Activated CD8-positive, alpha-beta memory T cell treated with anti-CD3 and anti-CD28 coated beads, Interleukin-2, amount 50 U/mL, for 48 hours (primary cell): ENCODE data around the gene APEX1.
A peak's percentile ranks its signal among the peaks of the same experiment; 100 is the strongest.
"Not testable (repeated sequence)": the region's sequence is repeated elsewhere in the genome, so short reads cannot be mapped to it uniquely, and the experiment has no call there.

Experiments used
- DNase-seq: peaks from one replicate; pipeline ENCODE4 v3.0.0-alpha.2; 2020

APEX1 gene

DNA sequence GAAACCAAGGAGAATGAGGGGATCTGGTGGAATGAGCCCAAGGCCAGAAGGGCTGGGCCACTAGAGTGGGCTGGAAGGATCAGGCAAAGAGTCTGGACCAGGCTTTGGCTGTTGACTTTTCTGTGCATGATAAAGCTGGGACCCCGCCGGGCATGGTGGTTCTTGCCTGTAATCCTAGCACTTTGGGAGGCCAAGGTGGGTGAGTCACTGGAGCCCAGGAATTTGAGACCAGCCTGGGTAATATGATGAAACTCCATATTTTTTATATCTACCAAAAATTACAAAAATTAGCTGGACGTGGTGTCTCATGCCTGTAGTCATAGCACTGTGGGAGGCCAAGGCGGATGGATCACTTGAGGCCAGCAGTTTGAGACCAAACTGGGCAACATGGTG is 18.7 kb upstream of the APEX1 start:
- no peak for DNase-seq

DNA sequence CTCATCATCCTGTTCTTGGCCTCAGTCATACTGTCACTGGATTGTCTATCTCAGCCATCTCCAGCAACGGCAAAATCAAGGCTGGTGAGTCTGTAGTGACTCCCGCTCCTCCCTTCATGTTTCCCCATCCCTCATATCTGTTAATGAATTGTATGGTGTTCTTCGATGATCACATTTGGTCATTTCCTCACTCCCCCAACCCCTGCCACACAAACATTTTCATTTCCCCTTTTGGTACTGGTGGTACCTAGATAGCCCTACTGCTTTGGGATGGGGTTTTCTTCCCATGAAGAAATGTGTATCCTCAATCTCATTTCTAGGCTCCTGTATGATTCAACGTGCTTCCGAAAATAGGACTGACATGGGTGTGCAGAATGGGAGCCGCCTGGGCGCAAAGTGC is 16.4 kb upstream of the APEX1 start:
- no peak for DNase-seq

DNA sequence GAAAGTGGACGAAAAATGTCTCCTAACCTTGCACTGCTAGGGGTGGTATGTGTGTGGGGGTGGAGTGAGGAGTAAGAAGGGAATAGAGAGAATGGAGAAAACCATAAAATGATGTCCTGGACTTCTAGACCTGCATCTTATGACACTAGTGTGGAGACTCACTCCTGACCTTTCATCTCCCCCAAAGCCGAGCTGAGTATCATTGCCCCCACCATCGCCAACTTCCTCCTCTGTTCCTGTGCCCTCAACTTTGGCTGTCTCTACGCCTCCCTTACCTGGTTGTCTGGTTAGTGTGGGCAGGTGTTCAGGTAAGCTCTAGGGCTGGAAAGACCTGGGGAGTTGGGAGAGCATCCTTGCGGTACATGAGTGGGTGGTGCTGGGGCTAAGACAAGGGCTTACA is 14.6 kb upstream of the APEX1 start:
- DNase-seq: no peak

DNA sequence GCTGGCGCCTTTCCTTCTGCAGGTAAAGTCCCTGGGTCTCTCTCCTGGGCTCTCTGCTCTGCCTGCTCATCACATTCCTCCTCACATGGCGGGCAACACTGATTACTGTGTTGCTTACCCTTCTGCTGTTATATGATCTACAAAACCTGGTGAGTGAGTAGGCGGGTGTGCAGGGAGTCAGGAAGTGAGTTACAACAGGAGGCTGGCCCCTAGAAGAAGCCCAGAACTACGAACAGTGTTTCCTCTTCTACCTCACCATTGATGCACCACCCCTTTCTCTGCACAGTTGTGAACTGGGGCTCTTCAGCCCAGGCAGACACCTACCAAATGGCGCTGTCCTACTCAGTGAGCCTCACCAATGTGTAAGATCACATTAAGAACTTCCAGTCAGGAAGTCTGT is 14.1 kb upstream of the APEX1 start:
- peak; percentile 60 for DNase-seq

DNA sequence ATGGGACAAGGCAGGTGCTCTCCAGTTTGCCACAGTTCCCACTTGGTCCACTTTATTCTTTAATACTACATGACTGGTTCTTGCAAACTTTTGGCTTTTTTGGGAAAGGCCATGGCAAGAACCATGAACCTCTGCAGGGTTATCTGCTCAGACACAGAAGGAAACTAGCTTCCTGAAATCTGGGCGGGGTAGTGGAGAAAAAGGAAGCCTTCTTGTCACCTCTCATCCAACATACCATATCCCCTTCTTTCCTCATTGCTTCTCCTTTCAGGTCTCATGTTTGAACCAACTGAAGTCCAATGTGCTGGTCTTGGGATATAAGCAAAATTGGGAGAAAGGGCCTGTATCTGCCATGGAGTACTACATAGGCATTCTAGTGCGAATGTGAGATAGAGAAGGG is 13.6 kb upstream of the APEX1 start:
- DNase-seq: no peak

DNA sequence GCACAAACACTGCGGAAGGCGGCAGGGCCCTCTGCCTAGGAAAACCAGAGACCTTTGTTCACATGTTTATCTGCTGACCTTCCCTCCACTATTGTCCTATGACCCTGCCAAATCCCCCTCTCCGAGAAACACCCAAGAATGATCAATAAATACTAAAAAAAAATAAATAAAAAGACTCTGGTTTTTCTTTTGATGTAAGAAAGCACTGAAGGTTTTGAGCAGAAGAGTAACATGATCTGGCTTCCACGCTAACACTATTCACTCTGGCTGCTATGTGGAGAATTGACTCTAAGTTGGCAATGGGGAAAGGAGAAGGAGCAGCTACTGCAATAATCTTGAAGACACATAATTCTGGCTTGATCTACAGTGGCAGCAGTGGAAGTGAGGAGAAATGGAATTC is 11.4 kb upstream of the APEX1 start:
- DNase-seq: not testable (repeated sequence)

DNA sequence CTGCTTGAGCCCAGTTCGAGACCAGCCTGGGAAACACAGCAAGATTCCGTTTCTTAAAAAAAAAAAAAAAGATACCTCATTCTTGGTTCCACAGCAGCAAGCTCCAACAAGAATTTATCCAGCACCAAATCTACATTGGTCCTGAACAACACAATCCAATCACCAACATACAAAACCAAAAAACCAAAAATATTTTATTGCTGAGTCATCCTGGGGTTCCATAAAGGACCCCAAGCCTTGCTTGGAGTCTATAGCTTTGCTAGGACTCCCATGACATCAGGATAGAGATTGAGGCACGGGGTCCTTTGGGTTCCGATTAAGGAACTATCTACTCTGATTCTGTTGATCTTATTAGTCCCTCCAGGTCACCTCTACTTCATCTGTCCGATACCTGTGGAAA is 8.1 kb upstream of the APEX1 start:
- no peak for DNase-seq

DNA sequence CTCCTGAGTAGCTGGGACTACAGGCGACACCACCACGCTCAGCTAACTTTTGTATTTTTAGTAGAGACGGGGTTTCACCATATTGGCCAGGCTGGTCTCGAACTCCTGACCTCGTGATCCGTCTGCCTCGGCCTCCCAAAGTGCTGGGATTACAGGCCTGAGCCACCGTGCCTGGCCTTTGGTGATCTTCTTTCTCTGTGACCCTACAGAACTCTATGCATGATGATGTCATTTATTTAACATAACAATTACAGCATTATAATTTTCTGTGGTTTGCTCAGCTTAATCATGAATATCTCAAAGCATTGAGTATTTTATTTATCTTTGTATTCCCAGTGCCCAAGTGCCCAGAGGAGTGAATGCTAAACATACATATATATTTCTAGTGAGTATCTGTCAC is 2.2 kb upstream of the APEX1 start:
- DNase-seq: not testable (repeated sequence)

DNA sequence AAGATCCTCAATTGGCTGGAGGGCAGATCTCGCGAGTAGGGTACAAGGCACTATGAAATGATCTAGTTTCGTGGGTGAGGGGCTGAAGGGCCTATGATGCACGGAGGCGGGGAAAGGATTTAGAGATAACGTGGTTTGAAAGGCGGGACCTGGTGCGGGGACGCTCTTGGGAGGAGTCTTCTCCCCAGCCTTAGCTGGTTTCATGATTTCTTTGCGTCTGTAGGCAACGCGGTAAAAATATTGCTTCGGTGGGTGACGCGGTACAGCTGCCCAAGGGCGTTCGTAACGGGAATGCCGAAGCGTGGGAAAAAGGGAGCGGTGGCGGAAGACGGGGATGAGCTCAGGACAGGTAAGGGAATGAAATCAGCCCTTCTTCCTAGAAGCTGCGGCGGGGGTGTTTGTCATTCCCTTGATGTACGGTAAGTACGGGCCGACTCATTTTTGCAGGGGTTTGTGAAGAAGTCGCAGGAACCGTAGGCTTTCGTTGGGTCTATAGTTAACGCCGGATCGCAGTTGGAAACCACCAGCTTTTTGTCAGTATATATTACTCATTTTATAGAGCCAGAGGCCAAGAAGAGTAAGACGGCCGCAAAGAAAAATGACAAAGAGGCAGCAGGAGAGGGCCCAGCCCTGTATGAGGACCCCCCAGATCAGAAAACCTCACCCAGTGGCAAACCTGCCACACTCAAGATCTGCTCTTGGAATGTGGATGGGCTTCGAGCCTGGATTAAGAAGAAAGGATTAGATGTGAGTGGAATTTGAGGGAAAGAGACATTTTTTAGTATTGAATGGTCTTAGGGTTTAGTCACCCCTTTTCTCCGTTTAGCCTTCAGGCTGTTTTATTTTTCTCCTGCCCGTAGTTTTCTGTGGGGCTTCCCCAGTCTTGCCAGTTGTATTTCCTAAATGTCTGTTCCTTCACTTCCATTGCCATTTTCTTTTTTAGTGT is 602 bp downstream of the APEX1 start:
- DNase-seq: no peak

DNA sequence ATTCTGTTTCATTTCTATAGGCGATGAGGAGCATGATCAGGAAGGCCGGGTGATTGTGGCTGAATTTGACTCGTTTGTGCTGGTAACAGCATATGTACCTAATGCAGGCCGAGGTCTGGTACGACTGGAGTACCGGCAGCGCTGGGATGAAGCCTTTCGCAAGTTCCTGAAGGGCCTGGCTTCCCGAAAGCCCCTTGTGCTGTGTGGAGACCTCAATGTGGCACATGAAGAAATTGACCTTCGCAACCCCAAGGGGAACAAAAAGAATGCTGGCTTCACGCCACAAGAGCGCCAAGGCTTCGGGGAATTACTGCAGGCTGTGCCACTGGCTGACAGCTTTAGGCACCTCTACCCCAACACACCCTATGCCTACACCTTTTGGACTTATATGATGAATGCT is 1.9 kb downstream of the APEX1 start:
- no peak for DNase-seq

DNA sequence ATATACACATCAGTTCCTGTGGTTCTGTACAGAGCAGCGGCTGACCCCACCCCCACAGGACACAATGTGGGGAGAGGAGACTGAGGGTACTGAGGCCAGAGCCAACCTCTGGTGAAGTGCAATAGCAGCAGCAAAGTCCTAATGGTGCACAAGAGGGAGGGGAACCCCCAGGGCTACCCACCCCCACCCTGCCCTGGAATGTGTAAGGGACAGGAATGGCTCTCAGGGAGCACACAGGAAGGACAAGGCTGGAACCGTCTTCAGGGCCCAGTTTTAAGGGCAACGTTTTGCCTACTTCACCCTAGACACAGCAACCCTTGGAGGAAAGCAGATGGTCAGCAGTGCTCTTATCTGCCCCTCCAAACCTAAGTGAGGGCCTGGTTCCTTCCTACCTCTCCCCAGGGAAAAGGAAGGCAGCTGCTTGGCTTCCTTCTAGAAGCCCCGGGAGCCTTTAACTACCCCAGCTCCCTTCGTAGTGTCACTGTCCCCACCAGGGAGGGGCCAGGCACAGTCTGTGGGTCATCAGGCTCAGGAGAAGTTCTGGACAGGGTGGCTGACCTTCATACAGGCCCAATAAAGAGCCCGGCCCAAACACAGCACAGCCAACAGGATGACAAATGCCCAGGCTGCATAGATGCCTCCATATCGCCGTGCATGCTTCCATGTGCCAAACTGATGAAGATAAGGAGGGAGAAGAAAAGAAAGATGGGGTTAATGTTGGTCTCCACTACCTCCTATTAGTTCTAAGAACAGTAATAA is 3.2 kb downstream of the APEX1 start:
- no peak for DNase-seq

DNA sequence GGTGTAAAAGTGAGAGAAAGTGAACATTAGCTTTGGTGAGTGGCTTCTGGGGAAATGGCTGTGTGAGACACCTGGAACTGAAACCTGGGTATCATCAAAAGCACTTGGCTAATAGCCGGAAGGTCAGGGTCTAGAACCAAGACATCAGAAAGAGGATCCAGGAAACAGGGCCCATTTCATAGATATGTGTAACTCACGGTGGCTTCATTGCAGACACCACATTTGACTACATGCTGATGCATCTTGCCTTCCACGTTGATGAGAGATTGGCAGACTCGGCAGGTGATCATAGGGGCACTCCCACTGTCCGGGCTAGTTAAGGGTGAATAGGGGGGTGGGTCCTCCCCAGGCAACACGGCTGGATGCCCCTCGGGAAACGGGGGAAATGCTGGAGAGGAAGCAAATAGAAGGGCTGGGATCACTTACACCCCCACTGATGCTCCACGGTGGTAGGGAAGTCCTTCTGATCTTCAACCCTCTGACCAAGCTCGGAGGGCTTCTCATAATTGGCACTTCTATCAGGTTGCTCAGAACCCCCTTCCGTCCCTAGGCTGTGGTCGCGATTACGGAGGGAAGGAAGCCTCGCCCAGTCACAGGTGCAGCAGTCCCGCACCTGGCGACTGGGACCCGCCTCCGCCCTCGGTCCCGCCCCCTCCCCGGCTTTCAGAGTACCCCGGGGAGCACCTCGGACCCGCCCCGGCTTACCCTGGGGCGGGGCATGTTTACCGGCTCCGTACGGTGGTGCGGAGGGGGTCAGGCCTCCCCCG is 5.6 kb downstream of the APEX1 start:
- DNase-seq: peak; percentile 61

DNA sequence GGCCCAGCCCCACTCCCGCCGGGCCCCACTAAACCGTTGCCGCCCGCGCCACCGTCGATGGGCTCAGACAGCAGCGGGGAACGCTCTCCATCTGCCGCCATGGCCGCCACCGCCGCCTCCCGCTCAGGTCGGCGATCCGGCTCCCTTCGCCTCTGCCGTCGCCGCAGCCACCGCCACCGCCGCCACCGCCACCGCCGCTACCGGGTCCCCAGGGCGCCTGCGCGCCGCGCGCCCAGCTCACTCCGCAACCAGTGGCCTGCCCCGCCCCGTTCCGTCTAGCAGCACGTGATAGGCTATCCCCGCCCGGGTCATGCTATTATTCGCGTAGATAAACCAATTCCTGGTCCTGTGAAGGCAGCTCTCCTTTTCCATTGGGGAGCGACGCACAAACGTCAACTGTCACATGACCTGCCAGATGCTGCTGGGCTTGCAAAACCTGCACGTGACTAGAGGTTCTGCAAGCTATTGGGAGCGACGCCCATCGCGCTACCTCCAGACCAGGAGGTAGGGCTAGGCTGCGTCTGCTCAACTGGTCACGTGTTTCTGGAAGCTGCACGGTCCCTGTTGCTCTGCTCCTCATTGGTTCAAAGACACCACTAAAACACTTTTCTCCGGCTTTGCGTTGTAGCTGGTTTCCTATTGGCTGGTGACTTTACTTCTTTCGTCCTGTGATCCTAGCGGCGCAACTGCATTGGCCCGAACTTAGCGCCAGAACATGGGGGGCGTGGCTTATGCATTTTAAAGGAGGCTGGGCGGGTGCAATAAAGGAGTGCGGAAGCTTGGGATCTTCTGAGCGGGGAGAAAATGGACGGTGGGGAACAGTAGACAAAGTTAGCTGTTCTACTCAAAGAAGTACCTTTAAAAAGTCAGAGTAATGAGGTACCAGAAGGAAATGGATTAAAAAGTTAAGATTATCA is 6.5 kb downstream of the APEX1 start, which contains the start of gene PIP4P1:
TSS of gene PIP4P1 (minus strand) at position 210 of the 917 bp plus-strand sequence. CDS start at position 101, 109 bp downstream.
- peak; percentile 98 for DNase-seq

DNA sequence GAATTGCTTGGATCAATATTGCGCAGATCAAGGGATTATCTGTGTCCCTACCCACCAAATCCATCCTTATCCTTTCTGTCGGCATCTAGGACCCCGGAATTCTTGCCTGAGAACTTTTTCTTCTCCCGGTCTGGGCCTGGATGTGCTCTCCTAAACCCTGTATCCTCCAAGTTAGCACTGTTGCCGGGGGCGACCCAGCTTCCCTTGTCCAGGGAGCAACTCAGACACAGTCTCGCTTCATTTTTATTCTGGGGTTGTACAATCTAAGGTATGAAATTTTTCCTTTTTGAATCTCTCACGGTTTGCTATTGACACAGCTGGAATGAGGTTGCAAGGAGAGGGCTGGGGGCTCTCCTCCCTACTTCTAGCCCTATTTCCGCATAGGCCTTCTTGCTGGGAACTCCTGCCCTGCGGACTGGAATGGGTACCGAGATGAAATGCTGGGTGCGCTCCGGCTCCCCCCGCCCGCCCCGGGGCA is 13.8 kb downstream of the APEX1 start:
- DNase-seq: no peak

DNA sequence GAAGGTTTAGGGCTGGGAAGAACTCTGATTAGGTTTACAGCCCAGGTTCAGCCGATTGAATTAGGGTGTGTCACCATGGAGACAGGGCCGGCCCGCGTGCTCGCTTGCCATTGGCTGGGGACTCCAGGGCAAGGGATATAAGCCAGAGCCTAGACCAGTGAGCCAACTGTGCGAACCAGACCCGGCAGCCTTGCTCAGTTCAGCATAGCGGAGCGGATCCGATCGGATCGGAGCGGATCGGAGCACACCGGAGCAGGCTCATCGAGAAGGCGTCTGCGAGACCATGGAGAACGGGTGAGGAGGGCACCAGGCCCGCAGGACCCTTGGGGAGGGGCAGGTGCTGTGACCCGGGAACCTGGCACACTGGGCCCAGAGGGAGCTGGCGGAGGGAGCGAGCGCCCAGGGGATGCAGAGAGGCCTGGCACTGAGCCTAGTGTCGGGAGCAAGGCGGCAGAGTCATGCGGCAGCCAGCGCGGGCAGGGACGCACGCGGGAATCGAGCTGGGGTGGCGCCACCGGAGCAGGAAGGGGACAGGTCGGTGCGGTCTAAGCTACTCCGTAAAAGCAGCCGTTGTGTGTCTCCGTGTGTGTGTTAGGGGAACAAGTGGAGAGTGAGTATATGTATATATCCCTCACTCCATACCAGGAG is 14.3 kb downstream of the APEX1 start, which contains the start of gene PNP:
TSS of gene PNP (plus strand) at position 165 of the 648 bp plus-strand sequence. CDS start at position 284, 119 bp downstream.
- peak; percentile 94 for DNase-seq

DNA sequence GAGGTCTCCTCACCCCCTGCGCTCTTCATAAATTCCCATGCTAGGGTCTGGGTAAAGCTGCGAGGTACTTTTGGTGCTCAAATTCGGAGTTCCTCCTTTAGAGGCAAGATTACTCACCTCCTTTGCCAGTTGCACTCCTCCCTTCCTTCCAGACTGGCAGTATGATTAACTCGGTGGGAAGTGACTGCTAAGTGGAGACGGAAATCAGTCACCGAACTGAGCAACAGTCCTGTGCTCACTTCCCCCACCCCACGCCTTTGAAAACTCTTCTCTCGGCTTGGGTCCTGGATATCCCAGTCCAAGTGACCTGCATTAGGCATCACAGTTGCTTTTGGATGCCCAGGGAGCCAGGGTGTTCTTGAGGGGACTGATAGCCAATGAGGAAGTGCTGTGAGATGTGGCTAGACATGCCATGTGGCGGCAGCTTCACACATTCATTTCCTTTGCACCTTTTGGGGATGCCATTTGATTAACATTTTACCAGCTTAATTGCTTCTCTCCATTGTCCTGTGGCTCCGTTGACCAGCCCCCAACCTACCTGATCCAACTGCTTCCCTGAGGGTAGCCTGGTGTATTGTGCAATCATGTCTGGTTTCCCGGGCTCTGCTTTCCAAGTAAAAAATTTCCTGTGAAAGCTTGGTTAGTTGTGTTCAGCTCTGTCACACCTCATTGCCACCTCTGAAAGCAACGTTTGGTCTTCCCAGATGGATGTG is 15.0 kb downstream of the APEX1 start:
- DNase-seq: peak; percentile 81

DNA sequence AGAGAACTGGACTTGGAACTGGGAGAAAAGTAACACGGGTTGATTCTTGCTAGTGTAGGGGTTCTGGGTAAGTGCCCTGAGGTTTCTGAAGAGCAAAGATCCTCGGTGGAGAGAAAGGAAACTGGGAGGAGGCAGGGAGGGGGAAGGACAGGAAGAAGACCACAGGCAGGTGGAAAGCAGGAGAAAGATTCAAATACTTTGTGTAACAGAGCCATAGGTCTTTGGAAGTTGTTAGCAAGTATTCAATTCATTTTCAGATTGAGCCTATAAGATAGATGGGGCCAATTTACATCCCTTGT is 15.5 kb downstream of the APEX1 start:
- no peak for DNase-seq

DNA sequence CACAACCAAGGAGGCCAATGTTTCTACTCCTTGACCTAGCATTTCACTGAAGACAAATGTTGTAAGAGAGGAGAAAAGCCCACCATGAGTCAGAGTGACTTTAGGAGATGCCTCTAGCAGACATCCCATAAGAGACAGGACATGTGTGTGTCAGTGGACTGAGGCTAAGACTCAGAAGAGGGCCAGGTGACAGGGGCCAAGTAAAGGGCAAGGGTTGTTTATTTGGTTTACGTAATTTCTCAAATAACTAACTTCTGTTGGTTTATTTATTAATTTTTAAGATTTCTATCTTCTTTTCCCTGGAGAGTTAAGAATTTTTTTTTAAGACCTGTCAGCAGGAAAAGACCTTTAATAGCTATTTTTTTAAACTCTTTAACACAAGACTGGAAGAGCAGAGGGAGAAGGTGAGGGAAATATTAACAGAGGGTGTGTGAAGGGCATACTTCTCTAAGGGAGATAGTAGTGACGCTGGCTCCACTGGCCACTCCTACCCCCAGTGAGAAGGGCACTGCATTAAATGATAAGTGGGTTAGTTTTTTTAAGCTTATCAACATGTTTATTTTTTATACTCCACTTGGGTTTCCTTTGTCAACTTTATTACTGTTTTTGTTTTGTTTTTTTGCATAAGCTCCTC is 17.6 kb downstream of the APEX1 start:
- no peak for DNase-seq

DNA sequence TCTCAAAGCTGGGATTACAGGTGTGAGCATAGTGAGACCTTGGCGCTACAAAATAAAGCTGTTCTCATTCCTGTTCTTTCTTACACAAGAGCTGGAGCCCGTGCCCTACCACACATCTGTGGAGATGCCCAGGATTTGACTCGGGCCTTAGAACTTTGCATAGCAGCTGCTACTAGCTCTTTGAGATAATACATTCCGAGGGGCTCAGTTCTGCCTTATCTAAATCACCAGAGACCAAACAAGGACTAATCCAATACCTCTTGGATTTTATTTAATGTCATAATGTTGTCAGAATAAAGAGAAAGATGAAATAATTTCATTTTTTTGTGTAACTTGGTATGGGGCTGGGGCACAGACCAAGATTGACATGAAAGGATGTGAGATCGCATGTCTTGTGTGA is 21.8 kb downstream of the APEX1 start:
- DNase-seq: no peak

DNA sequence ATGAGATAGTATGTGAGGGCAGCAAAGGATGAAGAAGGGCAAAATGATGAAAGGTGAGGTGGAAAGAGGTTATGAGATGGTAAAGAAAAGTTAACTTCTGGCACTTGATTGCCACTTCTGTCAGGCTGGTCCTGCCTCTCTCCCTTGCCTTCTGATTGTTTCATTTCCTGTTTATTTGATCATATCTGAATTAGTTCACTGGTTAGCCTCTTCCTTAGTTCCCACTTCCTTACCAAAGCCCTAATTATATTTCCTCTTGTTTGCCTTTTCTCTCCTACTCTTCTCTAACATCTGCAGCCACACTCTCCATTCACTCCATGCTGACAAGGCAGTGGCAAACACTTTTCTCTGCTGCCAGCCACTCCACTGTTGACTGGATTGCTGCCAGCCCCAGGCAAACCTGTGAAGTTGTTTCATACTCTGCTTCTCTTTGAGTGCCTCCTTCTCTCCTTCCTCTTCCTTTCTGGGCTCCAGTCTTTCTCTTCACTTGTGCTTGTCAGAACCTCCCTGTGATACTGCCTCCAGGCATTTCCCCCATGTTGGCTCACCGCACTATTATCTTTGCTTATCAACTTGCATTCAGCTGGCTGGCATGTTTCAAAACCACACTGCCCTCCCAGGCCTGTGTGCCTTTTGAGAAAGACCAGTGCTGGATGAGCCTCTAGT is 22.3 kb downstream of the APEX1 start:
- DNase-seq: no peak
